ENCODE results near the gene RNU6-9.

GRCh38 chr19:924553-925086 is 31.3 kb downstream of the RNU6-9 start:
- no peak for TF ChIP-seq CTCF (IDR thresholded peaks at IDR 0.05)
- no peak for TF ChIP-seq POLR2AphosphoS5 (IDR thresholded peaks at IDR 0.05; ENCODE audit: low read depth, low read length)
